ENCODE results near the gene JADE2.

- TF ChIP-seq CTCF (IDR thresholded peaks at IDR 0.05; ENCODE audit: insufficient read depth, low read depth, low read length): no peak
- no peak for TF ChIP-seq EZH2 (IDR thresholded peaks at IDR 0.05; ENCODE audit: insufficient read depth, low read length)
Observed at GRCh38 chr5:134538296-134538695, 12.8 kb downstream of the JADE2 start.
